ENCODE measurements around the gene XYLT2. TPM values are rescaled to one million over a fixed set of nuclear protein-coding genes. Genes with fewer than 3 reads are reported as not detected.

The XYLT2 gene
- total and polyA plus RNA-seq, 2 of the 8 experiments (the other 6 are each of a cell fraction or from before 2014, with no cell fraction given), result 28.0 to 29.9 TPM

- TF ChIP-seq KDM4A (IDR thresholded peaks at IDR 0.05; ENCODE audit: low read depth, low read length, severe bottlenecking), result no peak
- no peak for TF ChIP-seq GABPA (IDR thresholded peaks at IDR 0.05; ENCODE audit: borderline replicate concordance, insufficient read depth, low read length)
- TF ChIP-seq CHD7 (IDR thresholded peaks at IDR 0.05; ENCODE audit: insufficient replicate concordance, low read length), result no peak
- TF ChIP-seq TBP (IDR thresholded peaks at IDR 0.05; ENCODE audit: low read depth, low read length), result no peak
Observed at GRCh38 chr17:50314456-50315011, 31.4 kb upstream of the XYLT2 start (continued).
